AG04449 (cell line): ENCODE data around the gene KAT7.

Source experiments
- CTCF ChIA-PET: fragments of 350-600 bp; formaldehyde crosslinking; extraction: SDS; loops from one replicate; lab custom pipeline; 2021; ENCODE audit warnings: antibody characterized with exemption; lab: Yijun Ruan, JAX
- POLR2A ChIA-PET: fragments of 400-600, 350-600 bp; formaldehyde crosslinking; extraction: SDS; loops from one replicate; lab custom pipeline; 2020; ENCODE audit warnings: antibody characterized with exemption, inconsistent platforms; lab: Yijun Ruan, JAX
- DNase-seq: peaks from one replicate; pipeline ENCODE4 v3.0.0-alpha.2; 2010; ENCODE audit warnings: low read depth, low spot score
- H3K4me3 ChIP-seq: 2 replicates; pipeline ENCODE4 v1.5.1; 2011; ENCODE audit warnings: low read depth, mild to moderate bottlenecking, control low read depth, low read length
- CTCF ChIP-seq: IDR thresholded peaks from one replicate; pipeline ENCODE4 v1.5.1; 2011; ENCODE audit warnings: mild to moderate bottlenecking, moderate library complexity, low read length, control low read depth, inconsistent platforms; ENCODE audit not compliant: insufficient read depth; ENCODE audit errors: missing control alignments

Gene KAT7

GRCh38 chr17:49749730-49750129, 38.8 kb upstream of the KAT7 start:
- no peak for DNase-seq
- ChIA-PET POLR2A (no interaction called here), CTCF (interaction anchor here (0.9 to 1.2 kb wide), 2 partner anchors 11 to 20 kb away, joined by 3 to 4 read pairs; no protein-coding TSS in a partner anchor)
- no peak overlapping the region for H3K4me3 ChIP-seq
- TF ChIP-seq CTCF, result no peak

GRCh38 chr17:49752508-49752907, 36.0 kb upstream of the KAT7 start:
- H3K4me3 ChIP-seq, result no peak overlapping the region
- POLR2A ChIA-PET, result no interaction called here
- no peak for DNase-seq
- CTCF ChIA-PET, result interaction anchor here (0.6 to 1.8 kb wide), 5 partner anchors 12 to 245 kb away, joined by 3 to 6 read pairs (median 3); partner anchors contain the start of genes FAM117A and SLC35B1
- TF ChIP-seq CTCF, result no peak

- H3K4me3 ChIP-seq, result no peak overlapping the region
- no peak for DNase-seq
- POLR2A ChIA-PET, result no interaction called here
- CTCF ChIA-PET, result interaction anchor here (1.2 to 1.3 kb wide), 2 partner anchors 25 to 46 kb away, joined by 4 to 5 read pairs; partner anchors contain the start of gene SLC35B1
- TF ChIP-seq CTCF, result no peak
These were observed 34.5 kb upstream of the KAT7 start for GRCh38 chr17:49753959-49754391.

GRCh38 chr17:49755663-49756283, 32.7 kb upstream of the KAT7 start:
- ChIA-PET POLR2A (no interaction called here), CTCF (interaction anchor here (0.9 to 1.0 kb wide), 2 partner anchors 182 to 199 kb away, joined by 3 to 4 read pairs; no protein-coding TSS in a partner anchor)
- H3K4me3 ChIP-seq, result no peak overlapping the region
- no peak for TF ChIP-seq CTCF
- no peak for DNase-seq

GRCh38 chr17:49756323-49757150, 31.9 kb upstream of the KAT7 start:
- TF ChIP-seq CTCF, result no peak
- CTCF ChIA-PET, result interaction anchor here (0.9 to 1.2 kb wide), 3 partner anchors 183 to 200 kb away, joined by 3 to 4 read pairs (median 4); no protein-coding TSS in a partner anchor

More at GRCh38 chr17:49756323-49757150, 31.9 kb upstream of the KAT7 start:
- no peak for DNase-seq
- POLR2A ChIA-PET, result no interaction called here
- H3K4me3 ChIP-seq, result no peak overlapping the region
